CD4-positive, alpha-beta T cell treated with Interleukin-15 for 1 hour (primary cell): ENCODE measurements around the gene LCN12.
"Not testable (repeated sequence)": the region's sequence is repeated elsewhere in the genome, so short reads cannot be mapped to it uniquely, and the experiment has no call there.

ENCODE experiments used
- DNase-seq: peaks from one replicate; pipeline ENCODE4 v3.0.0-alpha.2; 2020

LCN12 gene

DNA sequence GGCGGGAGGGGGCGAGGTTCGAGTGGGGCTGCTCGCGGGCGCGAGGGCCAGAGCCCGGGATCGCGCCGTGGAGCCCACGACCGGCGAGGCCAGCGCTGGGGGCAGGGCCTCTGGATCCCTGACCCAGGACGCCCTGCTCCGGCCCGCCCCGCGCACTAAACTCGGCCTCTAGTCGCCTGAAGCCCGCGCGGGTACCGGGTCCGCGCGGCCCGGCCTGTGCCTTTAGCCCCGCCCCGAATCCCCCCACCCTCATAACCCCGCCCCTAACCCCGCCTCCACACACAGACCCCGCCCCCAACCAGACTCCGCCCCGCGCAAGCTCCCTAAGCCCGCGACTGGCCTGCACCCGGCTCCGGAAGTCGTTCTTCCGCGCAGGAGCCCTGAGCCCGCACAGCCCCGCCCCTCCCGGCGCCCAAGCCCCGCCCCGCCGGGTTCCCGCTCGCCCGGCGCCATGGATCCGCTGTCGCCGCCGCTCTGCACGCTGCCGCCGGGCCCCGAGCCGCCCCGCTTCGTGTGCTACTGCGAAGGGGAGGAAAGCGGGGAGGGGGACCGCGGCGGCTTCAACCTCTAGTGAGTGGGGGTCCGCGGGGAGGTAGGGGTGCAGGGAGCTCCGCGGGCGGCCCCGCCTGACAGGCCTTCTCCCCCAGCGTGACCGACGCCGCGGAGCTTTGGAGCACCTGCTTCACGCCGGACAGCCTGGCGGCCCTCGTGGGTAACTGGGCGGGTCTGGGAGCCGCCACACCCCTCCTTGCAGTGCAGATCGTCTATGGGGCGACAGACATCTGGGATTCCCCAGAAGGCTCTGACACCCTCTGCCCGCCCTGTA, 40.1 kb downstream of the LCN12 start, which contains the start of gene PAXX:
TSS of gene PAXX (plus strand) at position 430 of the 826 bp plus-strand sequence. CDS start at position 452, 22 bp downstream.
- peak; percentile 93 for DNase-seq

GRCh38 chr9:136992819-136993369, 40.8 kb downstream of the LCN12 start:
- DNase-seq, result no peak

DNA sequence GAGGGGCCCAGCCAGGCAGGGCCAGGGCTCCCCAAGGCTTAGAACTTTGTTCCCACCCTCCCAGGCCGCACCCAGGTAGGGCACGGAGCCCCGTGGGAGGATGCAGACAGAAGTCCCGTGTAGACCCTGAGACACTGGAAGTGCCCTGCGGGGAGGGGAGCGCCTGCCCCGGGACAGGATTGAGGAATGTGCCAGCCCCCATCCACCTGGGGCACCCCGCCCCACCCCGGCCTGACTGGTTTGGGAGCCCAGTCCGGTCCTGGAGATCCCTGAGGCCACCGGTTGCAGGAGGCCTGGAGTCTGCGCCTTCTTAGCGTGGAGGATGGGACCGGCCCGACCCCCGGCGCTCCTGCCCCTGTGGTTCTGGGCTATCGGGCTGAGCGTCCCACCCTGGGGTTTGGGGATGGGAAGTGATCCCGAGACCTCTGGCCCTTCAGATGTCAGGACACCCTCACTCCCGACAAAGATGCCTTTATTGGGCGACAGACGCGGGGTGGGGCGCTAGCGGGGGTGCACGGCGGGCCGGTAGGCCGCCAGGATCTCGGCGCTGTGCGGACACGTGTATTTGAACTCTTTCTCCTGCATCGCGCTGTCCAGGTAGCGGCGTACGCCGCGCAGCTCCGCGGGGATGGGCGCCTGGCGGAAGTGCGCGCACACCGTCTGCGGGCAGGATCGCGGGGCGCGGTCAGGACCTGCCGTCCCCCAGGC, 42.3 kb downstream of the LCN12 start:
- no peak for DNase-seq

DNA sequence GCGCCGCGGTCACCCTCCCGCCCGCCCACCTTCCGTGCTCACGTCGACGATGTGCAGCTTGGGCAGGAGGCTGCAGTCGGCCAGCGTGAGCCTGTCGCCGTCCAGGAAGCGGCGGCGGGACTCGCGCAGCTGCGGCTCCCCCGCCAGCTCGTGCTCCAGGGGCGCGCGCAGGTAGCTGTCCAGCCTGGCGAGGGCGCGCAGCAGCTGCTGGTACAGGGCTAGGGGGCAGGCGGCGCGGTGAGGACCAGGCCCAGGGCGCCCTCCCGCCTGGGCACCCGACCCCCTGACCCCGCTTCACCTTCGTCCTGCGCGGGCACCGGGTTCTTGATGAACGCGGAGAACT, 42.8 kb downstream of the LCN12 start:
- DNase-seq, result no peak

- no peak for DNase-seq
These were observed 43.3 kb downstream of the LCN12 start for GRCh38 chr9:136995362-136995761.

GRCh38 chr9:136995772-136996311, 43.8 kb downstream of the LCN12 start:
- DNase-seq, result no peak

DNA sequence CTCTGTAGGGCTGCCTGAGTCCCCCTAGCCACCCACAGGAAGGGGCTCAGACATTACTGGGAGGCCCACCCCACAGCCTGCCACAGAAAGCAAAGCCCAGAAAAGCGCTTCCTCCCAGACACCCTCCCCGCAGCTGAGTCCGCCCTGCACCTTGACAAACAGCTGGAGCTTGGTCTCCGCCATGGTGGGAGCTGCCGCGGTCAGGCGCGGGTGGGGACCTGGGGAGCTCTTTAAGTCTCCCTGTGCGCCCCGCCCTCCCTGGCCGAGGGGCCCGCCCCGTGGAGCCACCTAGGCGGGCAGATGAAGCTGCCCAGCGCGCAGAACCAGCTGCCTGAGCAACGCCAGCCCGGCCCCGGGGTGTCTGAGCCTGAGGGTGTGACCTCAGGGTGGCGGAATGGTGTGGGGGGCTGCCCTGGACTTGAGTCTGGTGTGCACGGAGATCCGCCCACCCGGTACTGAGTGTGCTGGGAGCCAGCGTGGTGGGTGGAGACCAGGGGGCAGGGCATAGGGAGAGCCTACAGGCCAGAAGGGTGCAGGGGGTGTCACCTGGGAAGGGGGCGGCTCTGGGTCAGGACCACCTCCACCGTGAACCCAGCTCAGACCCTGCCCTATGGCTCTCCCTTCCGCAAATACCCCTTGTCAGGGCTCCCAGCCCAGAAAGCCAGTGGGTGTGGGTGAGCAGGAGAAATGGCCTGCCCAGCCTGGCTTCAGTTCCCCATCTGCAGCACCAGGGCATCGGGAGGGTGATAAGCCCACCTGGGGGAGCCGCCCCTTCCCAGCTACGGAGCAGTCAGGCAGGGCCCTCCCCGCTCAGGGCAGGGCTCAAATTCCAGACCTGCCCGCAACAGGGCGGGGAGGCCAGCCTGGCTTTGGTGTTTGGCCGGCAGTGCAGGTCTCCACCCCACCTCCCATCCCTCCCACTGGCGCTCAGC, 44.6 kb downstream of the LCN12 start, which contains the start of gene CLIC3:
TSS of gene CLIC3 (minus strand) at position 208 of the 932 bp plus-strand sequence. CDS start at position 183, 25 bp downstream.
- DNase-seq, result peak; percentile 64

- DNase-seq, result no peak
These were observed 45.3 kb downstream of the LCN12 start for GRCh38 chr9:136997371-136997770.

DNA sequence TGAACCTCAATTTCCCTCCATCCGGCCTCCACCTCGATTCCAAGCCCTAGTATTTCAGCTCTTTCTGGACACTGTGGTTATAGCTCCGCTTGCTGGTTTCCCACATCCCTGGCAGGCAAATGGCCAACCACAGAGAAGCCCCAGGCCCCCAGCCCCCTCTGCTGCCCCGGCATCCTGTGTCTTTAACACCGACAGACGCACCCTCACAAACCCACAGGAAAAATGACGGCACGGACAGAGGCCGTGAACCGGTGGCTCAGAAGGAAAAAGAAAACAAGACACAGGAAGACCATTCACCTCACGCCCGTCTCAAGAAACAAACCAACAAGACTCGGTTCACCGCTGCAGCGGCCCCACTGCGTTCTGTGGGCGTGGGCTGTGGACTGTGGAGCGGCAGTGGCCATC, 45.8 kb downstream of the LCN12 start:
- DNase-seq, result peak; percentile 54

DNA sequence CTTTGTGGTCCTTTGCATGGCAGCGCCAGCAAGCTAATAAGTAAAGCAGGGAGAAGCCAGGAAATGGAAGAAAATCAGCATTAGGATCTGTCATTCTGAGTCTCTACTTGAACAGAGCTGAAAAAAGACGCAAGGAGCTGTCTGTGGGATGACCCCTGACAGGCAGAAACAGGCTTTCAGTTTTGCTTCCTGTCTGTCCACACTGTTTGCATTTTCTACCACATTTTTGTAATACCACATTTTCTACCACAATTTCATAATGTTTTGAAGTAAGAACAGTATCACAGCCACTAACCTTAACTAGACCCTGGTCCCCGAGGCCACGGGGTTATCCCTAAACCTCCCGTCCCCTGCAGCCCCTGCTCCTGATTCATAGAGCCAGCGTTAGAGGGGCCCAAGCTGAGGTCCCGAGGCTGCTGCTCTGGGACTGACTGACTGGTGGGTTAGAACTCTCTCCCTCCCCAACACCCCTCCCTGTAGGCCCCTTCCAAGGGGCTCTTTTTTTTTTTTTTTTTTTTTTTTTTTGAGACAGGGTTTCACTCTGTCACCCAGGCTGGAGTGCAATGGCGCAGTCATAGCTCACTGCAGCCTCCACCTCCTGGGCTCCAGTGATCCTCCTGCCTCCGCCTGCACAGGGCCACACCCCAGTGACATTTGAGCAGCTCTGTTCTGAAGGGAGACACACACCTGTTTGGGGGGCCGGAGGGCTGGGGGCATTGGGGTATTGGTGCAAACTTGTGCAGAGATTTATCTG, 48.3 kb downstream of the LCN12 start:
- no peak for DNase-seq

DNA sequence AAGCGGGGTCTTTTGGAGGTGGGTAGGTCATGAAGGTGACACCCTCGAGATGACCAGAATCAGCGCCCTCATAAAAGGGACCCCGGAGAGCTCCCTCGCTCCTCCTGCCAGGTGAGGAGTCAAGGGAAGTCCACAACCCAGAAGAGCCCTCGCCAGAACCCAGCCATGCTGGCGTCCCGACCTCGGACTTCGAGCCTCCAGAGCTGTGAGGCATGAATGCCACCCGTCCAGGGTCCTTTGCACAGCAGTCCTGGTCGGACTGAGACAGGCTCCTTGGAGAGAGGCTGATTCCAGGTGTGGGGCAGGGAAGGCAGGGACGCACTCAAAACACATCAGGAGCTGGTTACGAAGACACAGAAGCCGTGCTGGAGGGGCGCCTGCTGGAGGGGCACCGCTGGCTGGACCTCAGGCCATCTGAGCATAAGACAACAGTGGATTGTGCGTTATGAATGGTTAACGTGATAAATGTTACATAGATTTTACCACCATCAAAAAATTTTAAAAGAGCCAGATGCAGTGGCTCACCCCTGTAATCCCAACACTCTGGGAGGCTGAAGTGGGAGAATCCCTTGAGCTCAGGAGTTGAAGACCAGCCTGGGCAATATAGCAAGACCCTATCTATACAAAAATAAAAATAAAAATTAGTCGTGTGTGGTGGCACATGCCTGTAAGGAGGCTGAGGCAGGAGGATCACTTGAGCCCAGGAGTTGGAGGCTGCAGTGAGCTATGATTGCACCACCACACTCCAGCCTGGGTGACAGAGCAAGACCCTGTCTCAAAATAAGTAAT, 50.0 kb downstream of the LCN12 start:
- no peak for DNase-seq

- DNase-seq, result no peak
These were observed 50.6 kb downstream of the LCN12 start for GRCh38 chr9:137002646-137003041.

- not testable (repeated sequence) for DNase-seq
These were observed 52.2 kb downstream of the LCN12 start for GRCh38 chr9:137004285-137004684.
